WERI-Rb-1 (cell line): ENCODE measurements around the gene SLC7A10.
"Not testable (repeated sequence)": the region's sequence is repeated elsewhere in the genome, so short reads cannot be mapped to it uniquely, and the experiment has no call there.

ENCODE experiments used
- DNase-seq: peaks from one replicate; pipeline ENCODE4 v3.0.0-alpha.2; 2020
- H3K27ac ChIP-seq: fragments of 250-450 bp; sonication (Bioruptor Pico); 2 replicates; pipeline ENCODE4 v1.5.1; 2020; ENCODE audit warnings: mild to moderate bottlenecking, moderate library complexity
- H3K27me3 ChIP-seq: fragments of 250-450 bp; sonication (Bioruptor Pico); 2 replicates; pipeline ENCODE4 v1.5.1; 2021; ENCODE audit warnings: mild to moderate bottlenecking, low read depth, moderate library complexity; ENCODE audit not compliant: insufficient read depth, severe bottlenecking
- H3K36me3 ChIP-seq: fragments of 250-450 bp; sonication (Bioruptor Pico); 2 replicates; pipeline ENCODE4 v1.5.1; 2020; ENCODE audit warnings: mild to moderate bottlenecking, moderate library complexity
- H3K4me3 ChIP-seq: 2 replicates; pipeline ENCODE4 v1.5.1; 2011; ENCODE audit warnings: low read depth, mild to moderate bottlenecking, control low read depth, low read length
- H3K9me3 ChIP-seq: fragments of 250-450 bp; sonication (Bioruptor Pico); 2 replicates; pipeline ENCODE4 v1.5.1; 2021; ENCODE audit warnings: mild to moderate bottlenecking, moderate library complexity; ENCODE audit not compliant: severe bottlenecking
- CTCF ChIP-seq: IDR thresholded peaks from 2 replicates; pipeline ENCODE4 v1.5.1; 2011; ENCODE audit warnings: low read depth, mild to moderate bottlenecking, control low read depth, inconsistent platforms, low read length

SLC7A10 gene

GRCh38 chr19:33224694-33225457 is 774 bp downstream of the SLC7A10 start:
- TF ChIP-seq CTCF, result no peak
- DNase-seq, result no peak
- Histone ChIP-seq H3K36me3 (no peaks in the 10 kb centered on the region), H3K27me3 (peaks cover 25% of the 10 kb centered on the region), H3K27ac (no peak overlapping the region), H3K9me3 (peaks cover 19% of the 10 kb centered on the region), H3K4me3 (no peak overlapping the region)

GRCh38 chr19:33222255-33222654 is 3.4 kb downstream of the SLC7A10 start:
- not testable (repeated sequence) for DNase-seq, H3K4me3 ChIP-seq, H3K27ac ChIP-seq, H3K36me3 ChIP-seq, H3K9me3 ChIP-seq
- peaks cover 18% of the 10 kb centered on the region for H3K27me3 ChIP-seq

- no peak for TF ChIP-seq CTCF
- Histone ChIP-seq H3K36me3 (no peaks in the 10 kb centered on the region), H3K27me3 (peaks cover 15% of the 10 kb centered on the region), H3K4me3 (no peak overlapping the region), H3K9me3 (no peaks in the 10 kb centered on the region), H3K27ac (no peak overlapping the region)
- no peak for DNase-seq
Measured at GRCh38 chr19:33221638-33222037, 4.0 kb downstream of the SLC7A10 start.

GRCh38 chr19:33220735-33221134 is 4.9 kb downstream of the SLC7A10 start:
- H3K9me3 ChIP-seq, result no peaks in the 10 kb centered on the region
- H3K4me3 ChIP-seq, result no peak overlapping the region
- no peaks in the 10 kb centered on the region for H3K36me3 ChIP-seq
- no peak overlapping the region for H3K27ac ChIP-seq
- H3K27me3 ChIP-seq, result peaks cover 6% of the 10 kb centered on the region
- TF ChIP-seq CTCF, result no peak
- no peak for DNase-seq

GRCh38 chr19:33220115-33220514 is 5.5 kb downstream of the SLC7A10 start:
- no peak for DNase-seq

More at GRCh38 chr19:33220115-33220514, 5.5 kb downstream of the SLC7A10 start:
- no peaks in the 10 kb centered on the region for H3K36me3 ChIP-seq
- H3K27me3 ChIP-seq, result peaks cover 3% of the 10 kb centered on the region
- H3K4me3 ChIP-seq, result no peak overlapping the region
- H3K9me3 ChIP-seq, result no peaks in the 10 kb centered on the region
- no peak for TF ChIP-seq CTCF
- no peak overlapping the region for H3K27ac ChIP-seq
